ENCODE measurements around the gene ADAM15.

ADAM15 gene

GRCh38 chr1:155019377-155020245 is 31.5 kb upstream of the ADAM15 start:
- peak overlapping the region; percentile 19 for H3K4me3 Mint-ChIP-seq
- peaks cover 40% of the 10 kb centered on the region for H3K4me1 Mint-ChIP-seq
- H3K9me3 Mint-ChIP-seq: no peaks in the 10 kb centered on the region
- DNase-seq: no peak
- no peak for TF ChIP-seq CTCF (IDR thresholded peaks at IDR 0.05)
- peaks cover 6% of the 10 kb centered on the region for H3K27me3 Mint-ChIP-seq (ENCODE audit: low read depth, poor library complexity)
- H3K27ac Mint-ChIP-seq: no peak overlapping the region
- no peaks in the 10 kb centered on the region for H3K36me3 Mint-ChIP-seq (ENCODE audit: low read depth)

GRCh38 chr1:155022136-155022926 is 28.8 kb upstream of the ADAM15 start:
- no peak overlapping the region for H3K4me3 Mint-ChIP-seq
- no peak for TF ChIP-seq CTCF (IDR thresholded peaks at IDR 0.05)
- H3K36me3 Mint-ChIP-seq (ENCODE audit: low read depth): no peaks in the 10 kb centered on the region
- H3K27ac Mint-ChIP-seq: peak overlapping the region; percentile 69
- H3K27me3 Mint-ChIP-seq (ENCODE audit: low read depth, poor library complexity): peaks cover 6% of the 10 kb centered on the region
- no peak for DNase-seq
- H3K4me1 Mint-ChIP-seq: peaks cover 30% of the 10 kb centered on the region
- H3K9me3 Mint-ChIP-seq: no peaks in the 10 kb centered on the region

- no peak for TF ChIP-seq CTCF (IDR thresholded peaks at IDR 0.05)
- no peaks in the 10 kb centered on the region for H3K36me3 Mint-ChIP-seq (ENCODE audit: low read depth)
- DNase-seq: no peak
- H3K27ac Mint-ChIP-seq: no peak overlapping the region
- H3K9me3 Mint-ChIP-seq: no peaks in the 10 kb centered on the region
- no peak overlapping the region for H3K4me3 Mint-ChIP-seq
- peaks cover 6% of the 10 kb centered on the region for H3K27me3 Mint-ChIP-seq (ENCODE audit: low read depth, poor library complexity)
- peaks cover 26% of the 10 kb centered on the region for H3K4me1 Mint-ChIP-seq
Measured at GRCh38 chr1:155022927-155023236, 28.2 kb upstream of the ADAM15 start.

GRCh38 chr1:155023627-155024026 is 27.5 kb upstream of the ADAM15 start:
- Mint-ChIP-seq H3K36me3 (ENCODE audit: low read depth) (no peaks in the 10 kb centered on the region), H3K9me3 (no peaks in the 10 kb centered on the region), H3K27ac (no peak overlapping the region), H3K4me3 (no peak overlapping the region), H3K4me1 (peaks cover 21% of the 10 kb centered on the region), H3K27me3 (ENCODE audit: low read depth, poor library complexity) (peaks cover 6% of the 10 kb centered on the region)
- no peak for DNase-seq
- no peak for TF ChIP-seq CTCF (IDR thresholded peaks at IDR 0.05)

- no peak for TF ChIP-seq CTCF (IDR thresholded peaks at IDR 0.05)
- no peaks in the 10 kb centered on the region for H3K9me3 Mint-ChIP-seq
- H3K27ac Mint-ChIP-seq: no peak overlapping the region
- H3K4me3 Mint-ChIP-seq: no peak overlapping the region
- H3K4me1 Mint-ChIP-seq: peaks cover 21% of the 10 kb centered on the region
- no peaks in the 10 kb centered on the region for H3K36me3 Mint-ChIP-seq (ENCODE audit: low read depth)
- no peak for DNase-seq
- peaks cover 10% of the 10 kb centered on the region for H3K27me3 Mint-ChIP-seq (ENCODE audit: low read depth, poor library complexity)
Measured at GRCh38 chr1:155024315-155024714, 26.8 kb upstream of the ADAM15 start.
